Measurements from ENCODE around the gene ASMT.
"Not testable (repeated sequence)": the region's sequence is repeated elsewhere in the genome, so short reads cannot be mapped to it uniquely, and the experiment has no call there.

GRCh38 chrX:1574181-1574580 lies 40.7 kb upstream of the ASMT start:
- TF ChIP-seq POLR2A, CTCF, POLR2AphosphoS5 (IDR thresholded peaks at IDR 0.05): not testable (repeated sequence)
